ENCODE measurements around the gene DLX1. TPM values are rescaled to one million over a fixed set of nuclear protein-coding genes. Genes with fewer than 3 reads are reported as not detected.
"Not testable (repeated sequence)": the region's sequence is repeated elsewhere in the genome, so short reads cannot be mapped to it uniquely, and the experiment has no call there.

DLX1 gene
- total RNA-seq, 2 donors from 2014 or later: not detected

DNA sequence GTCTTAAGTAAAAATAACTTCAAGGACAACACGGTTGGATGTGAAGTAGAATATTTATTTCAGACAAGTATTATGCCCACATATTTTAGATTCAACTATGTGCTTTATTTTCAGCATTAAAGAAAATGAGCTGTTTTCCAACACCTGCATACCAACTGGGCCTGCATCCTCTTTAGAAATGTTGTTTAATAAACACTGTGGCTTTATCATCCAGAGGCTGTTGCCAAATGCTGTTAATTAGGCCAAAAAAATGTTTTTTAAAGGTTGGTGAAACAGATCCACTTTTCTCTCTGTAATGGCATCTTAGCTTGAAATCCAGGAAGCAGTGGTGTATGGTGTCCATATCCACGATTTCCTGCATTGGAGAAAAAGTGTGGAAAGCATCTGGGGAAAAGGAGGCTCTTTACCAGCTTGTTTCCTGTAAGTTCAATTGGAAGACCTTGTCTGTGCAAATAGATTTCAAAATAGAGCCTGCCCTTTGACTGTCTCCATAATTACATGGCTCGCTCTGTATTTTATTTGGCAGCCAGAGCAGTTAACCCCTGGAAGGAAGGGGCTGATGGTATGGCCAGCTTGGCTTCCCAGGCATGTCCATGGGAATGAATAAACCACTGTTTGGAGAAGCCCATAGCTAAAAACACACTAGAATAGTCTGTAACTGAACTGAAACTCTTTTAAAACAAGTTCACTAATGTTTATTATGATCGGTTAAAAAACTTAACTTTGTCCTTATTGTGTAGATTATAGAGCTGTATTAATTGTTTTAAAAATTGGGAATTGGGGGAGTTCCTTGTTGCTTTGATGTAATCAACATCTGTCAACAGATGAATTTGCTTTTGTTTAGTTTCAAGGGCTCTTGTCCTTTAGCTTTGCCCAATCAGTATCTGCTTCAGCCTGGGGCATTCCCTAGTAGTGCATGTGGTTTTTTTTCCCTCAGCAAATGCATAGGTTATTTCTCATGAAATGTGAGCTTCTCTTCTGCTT lies 33.0 kb upstream of the DLX1 start:
- no peak overlapping the region for H3K4me3 Mint-ChIP-seq
- no peaks in the 10 kb centered on the region for H3K27me3 Mint-ChIP-seq
- no peak overlapping the region for H3K27ac Mint-ChIP-seq
- H3K36me3 Mint-ChIP-seq (ENCODE audit: low read depth): no peaks in the 10 kb centered on the region
- peaks cover 3% of the 10 kb centered on the region for H3K4me1 Mint-ChIP-seq
- no peaks in the 10 kb centered on the region for H3K9me3 ChIP-seq (ENCODE audit: control insufficient read depth, low read length, poor library complexity, severe bottlenecking)
- ATAC-seq: no peak
- no peak for DNase-seq

DNA sequence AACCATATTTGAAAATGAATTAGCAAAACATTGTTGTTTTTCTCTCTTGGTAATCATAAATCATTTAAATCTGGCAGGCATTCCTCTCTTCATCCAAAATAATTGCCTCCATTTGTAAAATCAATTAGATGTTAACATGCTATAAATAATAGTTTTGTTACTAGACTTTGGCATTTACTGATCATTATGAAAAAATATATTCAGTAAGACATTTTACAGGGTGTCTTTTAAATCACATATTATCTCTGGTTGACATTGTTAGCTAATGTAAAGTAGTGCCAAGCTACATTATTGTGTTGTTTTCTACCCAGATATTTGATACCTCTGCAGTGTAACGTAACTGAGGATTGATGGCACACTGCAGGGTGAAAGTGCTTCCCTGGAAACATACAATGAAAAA lies 31.8 kb upstream of the DLX1 start:
- no peak overlapping the region for H3K27ac Mint-ChIP-seq
- DNase-seq (no peak), ATAC-seq (no peak)
- peaks cover 3% of the 10 kb centered on the region for H3K4me1 Mint-ChIP-seq
- no peaks in the 10 kb centered on the region for H3K9me3 ChIP-seq (ENCODE audit: control insufficient read depth, low read length, poor library complexity, severe bottlenecking)
- no peak overlapping the region for H3K4me3 Mint-ChIP-seq
- no peaks in the 10 kb centered on the region for H3K36me3 Mint-ChIP-seq (ENCODE audit: low read depth)
- no peaks in the 10 kb centered on the region for H3K27me3 Mint-ChIP-seq

DNA sequence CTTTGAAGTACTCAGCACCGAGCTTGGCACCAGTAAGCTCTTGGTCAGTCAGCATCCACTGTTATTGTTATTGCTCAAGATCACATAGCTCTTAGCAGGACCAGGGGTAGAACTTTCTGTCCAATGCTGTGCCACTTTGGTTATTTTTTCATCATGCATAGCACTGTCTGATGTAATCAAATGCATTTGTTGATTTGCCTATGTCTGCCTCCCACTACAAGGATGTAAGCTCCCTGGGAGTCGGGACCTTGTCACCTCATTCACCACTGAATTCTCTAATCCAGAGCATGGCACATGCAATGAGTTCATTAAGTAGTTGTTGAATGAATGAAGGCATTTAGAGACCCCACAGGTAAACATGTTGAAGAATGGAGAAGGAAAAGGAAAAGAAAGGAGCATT lies 29.0 kb upstream of the DLX1 start:
- H3K4me3 Mint-ChIP-seq: no peak overlapping the region
- ATAC-seq (no peak), DNase-seq (no peak)
- H3K27ac Mint-ChIP-seq: no peak overlapping the region
- no peaks in the 10 kb centered on the region for H3K36me3 Mint-ChIP-seq (ENCODE audit: low read depth)
- H3K4me1 Mint-ChIP-seq: peaks cover 3% of the 10 kb centered on the region
- no peaks in the 10 kb centered on the region for H3K9me3 ChIP-seq (ENCODE audit: control insufficient read depth, low read length, poor library complexity, severe bottlenecking)
- H3K27me3 Mint-ChIP-seq: no peaks in the 10 kb centered on the region

DNA sequence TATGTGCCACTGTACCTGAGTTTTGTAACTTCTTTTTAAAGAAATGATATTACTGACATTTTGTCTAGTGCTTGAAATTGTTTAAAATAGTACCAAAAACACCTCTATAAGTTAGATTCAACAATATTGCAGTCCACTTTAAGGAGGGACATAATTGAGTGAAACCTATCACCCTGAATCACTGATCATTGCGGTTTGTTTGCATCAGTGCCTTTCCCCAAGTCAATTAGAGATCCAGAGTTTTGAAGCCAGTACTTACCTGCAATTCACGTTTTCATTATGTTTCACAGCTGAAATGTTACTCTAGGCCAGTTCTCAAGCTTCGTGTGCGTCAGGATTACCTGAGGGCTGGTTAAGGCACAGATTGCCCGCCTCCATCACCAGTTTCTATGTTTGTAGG lies 26.6 kb upstream of the DLX1 start:
- peaks cover 2% of the 10 kb centered on the region for H3K36me3 Mint-ChIP-seq (ENCODE audit: low read depth)
- no peaks in the 10 kb centered on the region for H3K9me3 ChIP-seq (ENCODE audit: control insufficient read depth, low read length, poor library complexity, severe bottlenecking)
- no peak overlapping the region for H3K4me3 Mint-ChIP-seq

GRCh38 chr2:172060118-172060517 lies 25.2 kb upstream of the DLX1 start:
- ATAC-seq, H3K27me3 Mint-ChIP-seq, DNase-seq: not testable (repeated sequence)

More for the DNA sequence above, 26.6 kb upstream of the DLX1 start:
- peaks cover 3% of the 10 kb centered on the region for H3K4me1 Mint-ChIP-seq
- ATAC-seq (no peak), DNase-seq (no peak)
- H3K27me3 Mint-ChIP-seq: peaks cover 4% of the 10 kb centered on the region
- no peak overlapping the region for H3K27ac Mint-ChIP-seq

DNA sequence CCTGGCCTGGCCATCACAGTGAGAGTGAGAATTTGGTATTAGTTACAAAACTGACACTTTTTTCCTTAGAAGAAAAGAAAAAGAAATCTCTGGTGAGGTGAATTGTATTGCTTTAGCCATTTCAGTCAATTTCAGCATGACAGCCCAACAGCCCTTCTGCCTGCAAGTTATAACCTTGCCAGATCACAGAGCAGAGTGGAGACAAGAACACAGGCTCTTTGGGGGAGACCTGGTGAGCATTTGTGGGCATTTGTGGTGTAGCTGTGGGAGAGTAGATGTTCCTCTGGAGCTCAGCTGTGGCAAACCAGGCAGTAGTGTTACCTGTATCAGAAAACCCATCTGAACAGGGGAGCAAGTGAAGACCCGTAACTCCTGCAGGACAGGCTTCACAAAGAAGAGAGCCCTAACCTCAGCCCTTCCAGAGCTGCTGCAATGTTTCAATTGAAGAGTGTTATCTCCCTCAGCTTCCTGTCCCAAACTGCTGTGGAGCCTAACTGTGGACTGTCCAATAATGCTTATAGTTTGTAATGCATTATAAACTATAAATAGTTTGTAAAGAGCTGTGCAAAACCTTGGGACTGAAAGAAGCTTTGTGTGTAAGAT lies 22.8 kb upstream of the DLX1 start:
- DNase-seq (no peak), ATAC-seq (no peak)
- Mint-ChIP-seq H3K4me1 (no peaks in the 10 kb centered on the region), H3K36me3 (ENCODE audit: low read depth) (peaks cover 3% of the 10 kb centered on the region), H3K27me3 (peaks cover 4% of the 10 kb centered on the region), H3K4me3 (no peak overlapping the region), H3K27ac (no peak overlapping the region)
- no peaks in the 10 kb centered on the region for H3K9me3 ChIP-seq (ENCODE audit: control insufficient read depth, low read length, poor library complexity, severe bottlenecking)

More at GRCh38 chr2:172060118-172060517, 25.2 kb upstream of the DLX1 start:
- not testable (repeated sequence) for H3K4me1 Mint-ChIP-seq; H3K4me3 Mint-ChIP-seq; H3K9me3 ChIP-seq (ENCODE audit: control insufficient read depth, low read length, poor library complexity, severe bottlenecking); H3K36me3 Mint-ChIP-seq (ENCODE audit: low read depth); H3K27ac Mint-ChIP-seq

DNA sequence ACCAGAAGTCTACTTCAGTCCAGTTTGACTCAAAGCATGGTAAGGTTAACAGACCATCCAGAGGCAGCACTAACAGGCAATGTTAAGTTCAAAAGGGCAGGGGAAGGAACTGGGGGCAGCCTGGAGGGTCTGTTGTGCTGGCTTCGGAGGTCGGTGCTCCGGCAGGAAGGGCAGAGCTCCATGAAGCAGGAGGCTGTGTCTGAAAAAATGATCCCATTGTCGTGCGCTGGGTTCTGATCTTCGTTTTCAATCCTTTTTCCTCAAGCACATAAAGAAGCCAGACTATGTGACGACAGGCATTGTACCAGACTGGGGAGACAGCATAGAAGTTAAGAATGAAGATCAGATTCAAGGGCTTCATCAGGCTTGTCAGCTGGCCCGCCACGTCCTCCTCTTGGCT lies 21.9 kb upstream of the DLX1 start:
- Mint-ChIP-seq H3K27me3 (peaks cover 4% of the 10 kb centered on the region), H3K4me3 (no peak overlapping the region), H3K4me1 (no peaks in the 10 kb centered on the region), H3K36me3 (ENCODE audit: low read depth) (peaks cover 3% of the 10 kb centered on the region), H3K27ac (no peak overlapping the region)
- no peaks in the 10 kb centered on the region for H3K9me3 ChIP-seq (ENCODE audit: control insufficient read depth, low read length, poor library complexity, severe bottlenecking)
- no peak for DNase-seq
- ATAC-seq: no peak

DNA sequence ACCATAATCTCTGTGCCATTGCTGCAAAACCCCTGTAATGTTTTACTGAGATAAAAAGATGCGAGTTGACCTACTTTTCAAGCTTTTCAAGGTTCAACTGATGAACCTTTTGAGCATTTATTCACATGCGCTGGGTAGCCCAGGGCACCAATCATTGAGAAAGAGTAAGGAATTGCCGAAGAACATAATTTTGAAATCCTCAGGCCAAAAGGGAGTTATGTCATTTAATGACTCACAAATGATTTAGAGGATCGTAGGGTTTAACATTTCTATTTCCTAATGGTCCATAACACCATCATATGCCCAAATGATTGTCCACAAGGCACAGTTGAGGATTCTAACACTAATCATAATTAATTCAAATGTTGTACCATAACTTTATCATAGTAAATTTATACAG lies 20.2 kb upstream of the DLX1 start:
- H3K4me1 Mint-ChIP-seq: no peaks in the 10 kb centered on the region
- peaks cover 4% of the 10 kb centered on the region for H3K27me3 Mint-ChIP-seq
- H3K27ac Mint-ChIP-seq: no peak overlapping the region
- DNase-seq: no peak
- peaks cover 7% of the 10 kb centered on the region for H3K36me3 Mint-ChIP-seq (ENCODE audit: low read depth)
- no peaks in the 10 kb centered on the region for H3K9me3 ChIP-seq (ENCODE audit: control insufficient read depth, low read length, poor library complexity, severe bottlenecking)
- ATAC-seq: no peak
- no peak overlapping the region for H3K4me3 Mint-ChIP-seq

DNA sequence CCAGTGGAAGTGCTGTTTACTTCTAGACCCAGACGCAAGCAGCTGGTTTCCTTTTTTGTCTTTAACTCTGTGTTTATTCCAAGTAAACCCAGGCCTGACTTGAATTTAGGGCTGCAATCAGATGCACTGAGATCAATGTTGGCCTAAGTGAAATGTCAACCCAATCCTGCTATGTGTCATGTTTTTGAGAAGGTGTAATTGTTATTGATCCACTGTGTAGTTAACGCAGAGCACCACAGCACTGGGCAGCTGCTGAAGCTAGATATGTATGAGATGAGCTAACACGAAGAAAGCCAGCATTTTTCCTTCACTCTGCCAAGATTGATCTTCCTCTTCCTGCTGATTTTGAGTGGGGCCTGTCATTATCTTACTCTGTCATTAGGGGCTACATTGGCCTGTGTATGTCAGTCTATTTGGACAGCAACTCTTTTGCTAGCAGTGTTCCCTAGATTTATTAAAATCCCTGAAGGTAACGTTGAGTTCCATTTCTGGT lies 18.9 kb upstream of the DLX1 start:
- DNase-seq: no peak
- no peak overlapping the region for H3K27ac Mint-ChIP-seq
- ATAC-seq: no peak
- H3K9me3 ChIP-seq (ENCODE audit: control insufficient read depth, low read length, poor library complexity, severe bottlenecking): no peaks in the 10 kb centered on the region
- peaks cover 7% of the 10 kb centered on the region for H3K36me3 Mint-ChIP-seq (ENCODE audit: low read depth)
- H3K4me1 Mint-ChIP-seq: no peaks in the 10 kb centered on the region
- H3K4me3 Mint-ChIP-seq: no peak overlapping the region
- peaks cover 9% of the 10 kb centered on the region for H3K27me3 Mint-ChIP-seq

- not testable (repeated sequence) for ATAC-seq; H3K27ac Mint-ChIP-seq; H3K4me3 Mint-ChIP-seq; H3K9me3 ChIP-seq (ENCODE audit: control insufficient read depth, low read length, poor library complexity, severe bottlenecking); H3K4me1 Mint-ChIP-seq; H3K36me3 Mint-ChIP-seq (ENCODE audit: low read depth); DNase-seq
- H3K27me3 Mint-ChIP-seq: peaks cover 18% of the 10 kb centered on the region
Measured at GRCh38 chr2:172067905-172068304, 17.4 kb upstream of the DLX1 start.

DNA sequence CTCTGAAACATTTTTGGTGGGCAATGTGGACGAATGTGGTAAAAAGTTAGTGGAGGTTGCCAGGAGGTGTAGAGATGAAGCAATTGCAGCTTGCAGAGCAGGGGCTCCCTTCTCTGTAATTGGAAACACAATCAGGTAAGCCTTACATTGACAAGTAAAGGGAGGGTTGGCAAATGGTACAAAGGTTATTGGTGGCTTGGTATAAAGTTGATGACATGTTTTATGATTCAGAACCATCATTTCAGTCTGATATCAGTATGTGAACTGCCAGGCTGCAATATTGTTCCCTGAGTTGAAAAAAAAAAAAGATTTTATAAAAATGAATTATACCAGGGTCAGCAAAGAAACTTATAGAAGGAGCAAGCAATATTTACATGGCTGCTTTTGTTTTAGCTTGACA lies 14.4 kb upstream of the DLX1 start:
- DNase-seq: no peak
- ATAC-seq: no peak
- Mint-ChIP-seq H3K4me1 (no peaks in the 10 kb centered on the region), H3K27ac (no peak overlapping the region), H3K27me3 (peaks cover 24% of the 10 kb centered on the region), H3K4me3 (no peak overlapping the region), H3K36me3 (ENCODE audit: low read depth) (peaks cover 8% of the 10 kb centered on the region)
- no peaks in the 10 kb centered on the region for H3K9me3 ChIP-seq (ENCODE audit: control insufficient read depth, low read length, poor library complexity, severe bottlenecking)

DNA sequence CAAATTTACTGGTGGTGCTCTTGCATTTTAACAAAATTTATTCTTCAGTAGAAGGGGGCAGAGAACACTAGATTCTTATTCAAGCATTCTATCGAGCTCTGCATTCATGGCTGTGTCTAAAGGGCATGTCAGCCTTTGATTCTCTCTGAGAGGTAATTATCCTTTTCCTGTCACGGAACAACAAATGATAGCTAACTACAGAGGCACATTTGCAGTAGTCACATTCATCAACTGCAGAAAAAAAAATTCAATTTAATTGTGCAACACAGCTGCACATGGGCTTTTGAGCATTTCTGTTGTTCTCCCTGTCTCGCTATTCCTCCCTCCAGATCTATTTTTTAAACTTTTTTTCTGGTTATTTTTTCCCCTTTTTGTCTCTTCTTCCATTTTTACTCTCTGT lies 13.0 kb upstream of the DLX1 start:
- H3K9me3 ChIP-seq (ENCODE audit: control insufficient read depth, low read length, poor library complexity, severe bottlenecking): no peaks in the 10 kb centered on the region
- peaks cover 6% of the 10 kb centered on the region for H3K36me3 Mint-ChIP-seq (ENCODE audit: low read depth)
- H3K4me1 Mint-ChIP-seq: no peaks in the 10 kb centered on the region
- H3K4me3 Mint-ChIP-seq: no peak overlapping the region
- no peak overlapping the region for H3K27ac Mint-ChIP-seq
- DNase-seq (no peak), ATAC-seq (no peak)
- peaks cover 36% of the 10 kb centered on the region for H3K27me3 Mint-ChIP-seq

GRCh38 chr2:172072706-172073105 lies 12.6 kb upstream of the DLX1 start:
- H3K4me3 Mint-ChIP-seq: no peak overlapping the region
- H3K27me3 Mint-ChIP-seq: peaks cover 36% of the 10 kb centered on the region
- H3K27ac Mint-ChIP-seq: no peak overlapping the region
- H3K9me3 ChIP-seq (ENCODE audit: control insufficient read depth, low read length, poor library complexity, severe bottlenecking): no peaks in the 10 kb centered on the region
- peaks cover 6% of the 10 kb centered on the region for H3K36me3 Mint-ChIP-seq (ENCODE audit: low read depth)
- ATAC-seq: no peak
- no peak for DNase-seq
- H3K4me1 Mint-ChIP-seq: no peaks in the 10 kb centered on the region
